HCT116 (cell line): ENCODE results near the gene TMEM156. TPM values are rescaled to one million over a fixed set of nuclear protein-coding genes. Genes with fewer than 3 reads are reported as not detected.

Experiments
- ATAC-seq: fragments of 200-7000 bp; cut with Tn5 transposase; 2 replicates; pipeline ENCODE4 v1.9.1; 2020; ENCODE audit warnings: mild to moderate bottlenecking, moderate library complexity
- BruUV-seq: library from RNA; stranded (reverse); fragments of 400-500 nt; replicated peaks from 2 replicates; lab custom pipeline; 2021; lab: Mats Ljungman, UMichigan
- CTCF ChIA-PET: fragments of 300-600 bp; sonication (Branson Sonifier 250); formaldehyde crosslinking; loops from one replicate; lab custom pipeline; 2021; ENCODE audit warnings: antibody characterized with exemption; lab: Charles Lee
- POLR2A ChIA-PET: fragments of 300-600, 350-600 bp; sonication (Branson Sonifier 250); formaldehyde crosslinking; loops from one replicate; lab custom pipeline; 2021; ENCODE audit warnings: antibody characterized with exemption; lab: Charles Lee
- RAD21 ChIA-PET, 2 experiments: fragments of 300-600 bp; sonication (Branson Sonifier 250); formaldehyde crosslinking; loops; one replicate each; lab custom pipeline; 2023; ENCODE audit warnings: low total read pairs in 2 of 2; ENCODE audit not compliant: uncharacterized antibody in 2 of 2, unreplicated experiment in 2 of 2, low non-redundant PET in 1 of 2; lab: Charles Lee
- DNase-seq: peaks from one replicate; pipeline ENCODE4 v3.0.0-alpha.2; 2010; ENCODE audit warnings: low read depth, low spot score
- H2AFZ ChIP-seq: fragments of 200-600 bp; shearing (Covaris generic), sonication (generic); 2 replicates; pipeline ENCODE4 v1.6.1; 2017; ENCODE audit warnings: low read depth, mixed run types, mixed read lengths, antibody characterized with exemption, low read length; ENCODE audit not compliant: poor library complexity, severe bottlenecking
- H3K27ac ChIP-seq: 2 replicates; pipeline ENCODE4 v1.5.1; 2012; ENCODE audit warnings: low read depth, low read length
- H3K27me3 ChIP-seq: fragments of 200-600 bp; sonication (generic); 2 replicates; pipeline ENCODE4 v1.6.1; 2016; ENCODE audit warnings: mixed run types, low read length, mixed read lengths; ENCODE audit not compliant: insufficient read depth
- H3K36me3 ChIP-seq, 2 experiments: fragments of 200-500 bp in 1 of 2; fragments of 200-600 bp in 1 of 2; sonication (Bioruptor generic) in 1 of 2; sonication (generic) in 1 of 2; 2 replicates each; pipeline versions ENCODE4 v1.5.1 to v1.6.1; 2014 to 2016; ENCODE audit warnings: low read length in 2 of 2, inconsistent platforms in 1 of 2, mixed read lengths in 1 of 2, mixed run types in 1 of 2; ENCODE audit not compliant: insufficient read depth in 2 of 2, control insufficient read depth in 1 of 2
- H3K4me1 ChIP-seq, 2 experiments: fragments of 200-600 bp in 1 of 2; sonication (generic) in 1 of 2; 2 replicates each; pipeline versions ENCODE4 v1.5.1 to v1.6.1; 2012 to 2017; ENCODE audit warnings: low read length in 2 of 2, inconsistent platforms in 1 of 2, mild to moderate bottlenecking in 1 of 2, mixed read lengths in 1 of 2, mixed run types in 1 of 2, moderate library complexity in 1 of 2; ENCODE audit not compliant: insufficient read depth in 2 of 2, control insufficient read depth in 1 of 2
- H3K4me2 ChIP-seq: fragments of 200-600 bp; sonication (generic); 2 replicates; pipeline ENCODE4 v1.6.1; 2017; ENCODE audit warnings: mixed run types, low read length, mixed read lengths
- H3K4me3 ChIP-seq, 2 experiments: fragments of 200-600 bp in 1 of 2; sonication (generic) in 1 of 2; replicated peaks in 1 of 2; 2 replicates each; pipeline ENCODE4 v1.5.1; 2011 to 2016; ENCODE audit warnings: low read length in 2 of 2, control low read depth in 1 of 2, low read depth in 1 of 2, mild to moderate bottlenecking in 1 of 2, mixed read lengths in 1 of 2, mixed run types in 1 of 2
- H3K79me2 ChIP-seq: fragments of 200-600 bp; sonication (generic); 2 replicates; pipeline ENCODE4 v1.6.1; 2017; ENCODE audit warnings: mild to moderate bottlenecking, mixed run types, low read length, moderate library complexity, mixed read lengths; ENCODE audit not compliant: insufficient read depth
- H3K9ac ChIP-seq: fragments of 200-600 bp; sonication (generic); 2 replicates; pipeline ENCODE4 v1.6.1; 2016; ENCODE audit warnings: low read length, mixed read lengths
- H3K9me2 ChIP-seq: fragments of 200-600 bp; sonication (generic), shearing (Covaris generic); 2 replicates; pipeline ENCODE4 v1.6.1; 2017; ENCODE audit warnings: mixed run types, mild to moderate bottlenecking, moderate library complexity; ENCODE audit not compliant: insufficient read depth
- H3K9me3 ChIP-seq, 2 experiments: fragments of 200-500 bp in 1 of 2; fragments of 200-600 bp in 1 of 2; sonication (Bioruptor generic) in 1 of 2; sonication (generic) in 1 of 2; 2 replicates each; pipeline ENCODE4 v1.6.1; 2014 to 2017; ENCODE audit warnings: low read length in 2 of 2, mixed read lengths in 2 of 2, inconsistent platforms in 1 of 2, low read depth in 1 of 2, mild to moderate bottlenecking in 1 of 2, mixed run types in 1 of 2, moderate library complexity in 1 of 2; ENCODE audit not compliant: control insufficient read depth in 1 of 2, insufficient read depth in 1 of 2
- H4K20me1 ChIP-seq: fragments of 200-600 bp; sonication (generic), shearing (Covaris generic); 2 replicates; pipeline ENCODE4 v1.6.1; 2017; ENCODE audit warnings: mixed run types, mild to moderate bottlenecking, moderate library complexity; ENCODE audit not compliant: insufficient read depth
- ATF3 ChIP-seq: IDR thresholded peaks from 2 replicates; pipeline ENCODE4 v1.6.1; 2012
- EZH2phosphoT487 ChIP-seq: fragments of 200-600 bp; IDR thresholded peaks from 2 replicates; pipeline ENCODE4 v1.6.1; 2018; ENCODE audit warnings: antibody characterized with exemption, borderline replicate concordance
- FOSL1 ChIP-seq: IDR thresholded peaks from 2 replicates; pipeline ENCODE4 v1.6.1; 2012; ENCODE audit warnings: low read depth
- JUND ChIP-seq: IDR thresholded peaks from 2 replicates; pipeline ENCODE4 v1.6.1; 2012
- MAX ChIP-seq: IDR thresholded peaks from 2 replicates; pipeline ENCODE4 v1.6.1; 2012
- POLR2AphosphoS5 ChIP-seq: IDR thresholded peaks from 2 replicates; pipeline ENCODE4 v1.6.1; 2011; ENCODE audit warnings: mild to moderate bottlenecking, low read depth, low read length, moderate library complexity
- REST ChIP-seq: IDR thresholded peaks from 2 replicates; pipeline ENCODE4 v1.6.1; 2012; ENCODE audit warnings: low read depth
- SRF ChIP-seq: IDR thresholded peaks from 2 replicates; pipeline ENCODE4 v1.6.1; 2012; ENCODE audit warnings: low read depth
- TCF7L2 ChIP-seq: IDR thresholded peaks from 2 replicates; pipeline ENCODE4 v1.7.0; 2011; ENCODE audit warnings: borderline replicate concordance, inconsistent platforms; ENCODE audit not compliant: insufficient read depth, insufficient read length; ENCODE audit errors: extremely low read depth
- ZFX ChIP-seq: fragments of 450-650 bp; IDR thresholded peaks from 2 replicates; pipeline ENCODE4 v1.6.1; 2017
- intact Hi-C: fragments of 100-400 bp; cut with micrococcal nuclease; formaldehyde crosslinking; loops from 2 replicates; pipeline ENCODE4 v1.10.0; 2022
- total RNA-seq: library from RNA; stranded (reverse); gene quantifications from one replicate; pipeline ENCODE4 v1.2.1, GENCODE V29; 2021; ENCODE audit not compliant: unreplicated experiment

TMEM156 gene
- total RNA-seq, 1 experiment from 2014 or later: 0.22 TPM

- H3K27ac ChIP-seq: no peak overlapping the region
- no peak for DNase-seq
- no TSS peak for BruUV-seq
- no peak for TF ChIP-seq FOSL1
- TF ChIP-seq MAX: no peak
- no peak for TF ChIP-seq ZFX
- TF ChIP-seq TCF7L2: no peak
- no peak for TF ChIP-seq EZH2phosphoT487
- TF ChIP-seq JUND: no peak
- TF ChIP-seq REST: no peak
- TF ChIP-seq POLR2AphosphoS5: no peak
- no peak for TF ChIP-seq SRF
- no peak for TF ChIP-seq ATF3
- TF ChIP-seq, all 23 proteins: peak for 0
- Histone ChIP-seq H3K27me3 (peaks cover 9% of the 10 kb centered on the region; the same call in 1 of the 2 replicates), H3K36me3 (no peaks in the 10 kb centered on the region), H2AFZ (no peak overlapping the region), H3K4me1 (0 out of 4 replicates have a peak, but pooled peaks cover 0 to 9% of the 10 kb centered on the region in 2 experiments), H3K4me3 (no peak overlapping the region), H3K9ac (no peak overlapping the region), H3K9me3 (no peaks in the 10 kb centered on the region), H3K4me2 (no peak overlapping the region), H4K20me1 (no peaks in the 10 kb centered on the region), H3K79me2 (no peaks in the 10 kb centered on the region), H3K9me2 (no peaks in the 10 kb centered on the region)
- CTCF ChIA-PET: no interaction called here
- POLR2A ChIA-PET: no interaction called here
- intact Hi-C loops: no loop called here
- RAD21 ChIA-PET: no interaction called here
- no peak for ATAC-seq
Measured at GRCh38 chr4:38950159-38950558, 82.0 kb downstream of the TMEM156 start.
